Right atrium auricular region (tissue), 2 donors: Measurements from ENCODE around the gene ZNF491. TPM values are rescaled to one million over a fixed set of nuclear protein-coding genes. Genes with fewer than 3 reads are reported as not detected.
"Not testable (repeated sequence)": the region's sequence is repeated elsewhere in the genome, so short reads cannot be mapped to it uniquely, and the experiment has no call there.

Experiments used
- DNase-seq: peaks from one replicate; pipeline ENCODE4 v3.0.0-alpha.2; 2019; ENCODE audit warnings: low spot score
- H3K27ac ChIP-seq, 2 donors: fragments of 200-600 bp; sonication (generic); 1 replicate in 1 of 2; 2 replicates in 1 of 2; pipeline ENCODE4 v1.5.1; 2016 to 2019
- H3K27me3 ChIP-seq, 2 donors: fragments of 200-600 bp; sonication (generic); one replicate each; pipeline versions ENCODE4 v1.5.1 to v1.6.0; 2017 to 2019
- H3K36me3 ChIP-seq: fragments of 200-600 bp; sonication (generic); one replicate; pipeline ENCODE4 v1.5.1; 2016
- H3K4me1 ChIP-seq, 2 donors: fragments of 200-600 bp; sonication (generic); one replicate each; pipeline versions ENCODE4 v1.5.1 to v1.6.0; 2017 to 2019
- H3K4me3 ChIP-seq, 2 donors: fragments of 200-600 bp; sonication (generic); 1 replicate in 1 of 2; 2 replicates in 1 of 2; pipeline ENCODE4 v1.5.1; 2017 to 2019; ENCODE audit warnings: mild to moderate bottlenecking in 1 of 2, moderate library complexity in 1 of 2
- H3K9me3 ChIP-seq, 2 donors: fragments of 200-600 bp; sonication (generic); one replicate each; pipeline ENCODE4 v1.5.1; 2019
- CTCF ChIP-seq, 2 donors: fragments of 200-600 bp; sonication (generic); IDR thresholded peaks; one replicate each; pipeline ENCODE4 v1.5.1; 2019; ENCODE audit warnings: antibody characterized with exemption in 2 of 2
- total RNA-seq, 2 donors: library from RNA; depleted of rRNA; stranded (reverse); fragments of >200 nt; gene quantifications; one replicate each; pipeline ENCODE4 v1.1.0, GENCODE V29; 2016

The ZNF491 gene
- total RNA-seq, 2 donors from 2014 or later = 1.6 to 6.2 TPM

GRCh38 chr19:11769995-11770394 is 28.3 kb upstream of the ZNF491 start:
- Histone ChIP-seq H3K27ac (no peak overlapping the region), H3K9me3 (peaks cover 0 to 17% of the 10 kb centered on the region in 2 donors), H3K27me3 (no peaks in the 10 kb centered on the region), H3K4me1 (peaks cover 0 to 20% of the 10 kb centered on the region in 2 donors), H3K36me3 (no peaks in the 10 kb centered on the region), H3K4me3 (no peak overlapping the region)
- DNase-seq = no peak
- TF ChIP-seq CTCF (IDR thresholded peaks at IDR 0.05) = no peak

GRCh38 chr19:11771520-11771919 is 26.8 kb upstream of the ZNF491 start:
- not testable (repeated sequence) for H3K27ac ChIP-seq, DNase-seq, H3K27me3 ChIP-seq, H3K36me3 ChIP-seq, H3K4me3 ChIP-seq
- peaks cover 0 to 30% of the 10 kb centered on the region in 2 donors for H3K9me3 ChIP-seq
- H3K4me1 ChIP-seq = peaks cover 0 to 17% of the 10 kb centered on the region in 2 donors

GRCh38 chr19:11776669-11777068 is 21.7 kb upstream of the ZNF491 start:
- H3K36me3 ChIP-seq = peaks cover 48% of the 10 kb centered on the region
- peaks cover 21 to 66% of the 10 kb centered on the region in 2 donors for H3K9me3 ChIP-seq
- not testable (repeated sequence) for H3K4me1 ChIP-seq, H3K4me3 ChIP-seq, H3K27ac ChIP-seq, DNase-seq, H3K27me3 ChIP-seq

- TF ChIP-seq CTCF (IDR thresholded peaks at IDR 0.05) = no peak
- Histone ChIP-seq H3K27me3 (no peaks in the 10 kb centered on the region), H3K36me3 (peaks cover 57% of the 10 kb centered on the region), H3K4me3 (no peak overlapping the region), H3K27ac (no peak overlapping the region), H3K9me3 (peaks cover 42 to 82% of the 10 kb centered on the region in 2 donors), H3K4me1 (no peaks in the 10 kb centered on the region)
- no peak for DNase-seq
Measured at GRCh38 chr19:11780431-11781020, 17.8 kb upstream of the ZNF491 start.

GRCh38 chr19:11781295-11782057 is 16.8 kb upstream of the ZNF491 start:
- no peak for TF ChIP-seq CTCF (IDR thresholded peaks at IDR 0.05)
- no peak for DNase-seq
- H3K36me3 ChIP-seq = peaks cover 57% of the 10 kb centered on the region
- H3K27me3 ChIP-seq = no peaks in the 10 kb centered on the region
- no peak overlapping the region for H3K27ac ChIP-seq
- H3K9me3 ChIP-seq = peaks cover 42 to 80% of the 10 kb centered on the region in 2 donors
- no peak overlapping the region for H3K4me3 ChIP-seq
- H3K4me1 ChIP-seq = no peaks in the 10 kb centered on the region

GRCh38 chr19:11783767-11784166 is 14.6 kb upstream of the ZNF491 start:
- Histone ChIP-seq H3K36me3 (peaks cover 38% of the 10 kb centered on the region), H3K4me3 (no peak overlapping the region), H3K9me3 (peaks cover 42 to 89% of the 10 kb centered on the region in 2 donors), H3K27me3 (no peaks in the 10 kb centered on the region), H3K27ac (no peak overlapping the region), H3K4me1 (no peaks in the 10 kb centered on the region)
- no peak for TF ChIP-seq CTCF (IDR thresholded peaks at IDR 0.05)
- no peak for DNase-seq
